HCT116 (cell line): Measurements from ENCODE around the gene SNAP29.

Experiments used
- FOSL1 ChIP-seq: IDR thresholded peaks from 2 replicates; pipeline ENCODE4 v1.6.1; 2012; ENCODE audit warnings: low read depth
- POLR2A ChIP-seq: IDR thresholded peaks from 2 replicates; pipeline ENCODE4 v1.7.0; 2011; ENCODE audit warnings: borderline replicate concordance; ENCODE audit not compliant: insufficient read depth, insufficient read length; ENCODE audit errors: extremely low read depth

DNA sequence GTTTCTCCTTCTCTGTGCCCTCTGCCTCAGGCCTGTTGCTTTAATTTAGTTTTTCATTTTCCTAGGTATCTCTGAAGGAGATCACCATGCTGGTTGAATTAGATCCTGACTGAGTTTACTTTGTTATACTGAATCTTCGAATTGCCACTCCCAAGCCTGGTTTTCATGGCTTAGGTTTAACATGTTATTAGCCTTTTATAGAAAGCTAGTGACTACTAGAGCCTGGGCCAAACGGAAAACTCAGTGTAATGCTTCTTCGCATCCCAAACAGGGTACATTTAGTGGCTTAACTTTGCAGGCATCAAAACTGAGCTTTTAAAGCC lies 62.0 kb downstream of the SNAP29 start:
- TF ChIP-seq FOSL1 (no peak), POLR2A (no peak)
